Stimulated activated CD8-positive, alpha-beta memory T cell treated with anti-CD3 and anti-CD28 coated beads, Interleukin-4, amount 100 ng/mL, for 24 hours (primary cell): ENCODE data around the gene KCNMB3.
"Not testable (repeated sequence)": the region's sequence is repeated elsewhere in the genome, so short reads cannot be mapped to it uniquely, and the experiment has no call there.

Experiments
- DNase-seq: peaks from one replicate; pipeline ENCODE4 v3.0.0-alpha.2; 2020; ENCODE audit warnings: low read depth

The KCNMB3 gene, protein sequence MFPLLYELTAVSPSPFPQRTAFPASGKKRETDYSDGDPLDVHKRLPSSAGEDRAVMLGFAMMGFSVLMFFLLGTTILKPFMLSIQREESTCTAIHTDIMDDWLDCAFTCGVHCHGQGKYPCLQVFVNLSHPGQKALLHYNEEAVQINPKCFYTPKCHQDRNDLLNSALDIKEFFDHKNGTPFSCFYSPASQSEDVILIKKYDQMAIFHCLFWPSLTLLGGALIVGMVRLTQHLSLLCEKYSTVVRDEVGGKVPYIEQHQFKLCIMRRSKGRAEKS

DNA sequence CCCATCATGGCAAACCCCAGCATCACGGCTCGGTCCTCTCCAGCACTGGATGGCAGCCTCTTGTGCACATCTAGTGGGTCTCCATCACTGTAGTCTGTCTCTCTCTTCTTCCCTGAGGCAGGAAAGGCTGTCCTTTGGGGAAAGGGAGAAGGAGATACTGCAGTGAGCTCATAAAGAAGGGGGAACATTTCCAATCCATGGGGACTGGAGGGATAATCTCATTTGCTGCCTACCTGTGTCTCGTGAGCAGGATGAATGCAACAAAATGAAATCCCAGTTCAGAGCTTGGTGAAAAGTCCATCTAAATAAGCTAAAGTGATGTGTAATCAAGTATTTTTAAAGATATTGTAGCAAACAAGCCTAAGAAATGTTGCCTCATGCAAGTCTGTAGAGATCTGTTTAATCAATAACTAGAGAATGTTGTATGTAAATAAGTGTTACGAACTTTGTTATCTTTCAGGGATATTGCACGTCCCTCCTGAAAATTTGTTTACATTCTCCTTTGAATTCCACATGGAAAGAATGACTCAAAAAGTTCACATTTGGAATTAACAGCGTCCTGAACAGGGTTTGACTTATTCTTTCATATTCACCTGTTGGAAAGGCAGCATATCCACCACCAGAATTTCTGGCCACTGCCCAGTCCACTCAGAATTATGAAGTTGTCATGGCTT lies at the start of gene KCNMB3:
KCNMB3 (minus strand) TSS at position 312 of the 674 bp plus-strand sequence; CDS start at position 188, 124 bp downstream.
- DNase-seq = no peak

DNA sequence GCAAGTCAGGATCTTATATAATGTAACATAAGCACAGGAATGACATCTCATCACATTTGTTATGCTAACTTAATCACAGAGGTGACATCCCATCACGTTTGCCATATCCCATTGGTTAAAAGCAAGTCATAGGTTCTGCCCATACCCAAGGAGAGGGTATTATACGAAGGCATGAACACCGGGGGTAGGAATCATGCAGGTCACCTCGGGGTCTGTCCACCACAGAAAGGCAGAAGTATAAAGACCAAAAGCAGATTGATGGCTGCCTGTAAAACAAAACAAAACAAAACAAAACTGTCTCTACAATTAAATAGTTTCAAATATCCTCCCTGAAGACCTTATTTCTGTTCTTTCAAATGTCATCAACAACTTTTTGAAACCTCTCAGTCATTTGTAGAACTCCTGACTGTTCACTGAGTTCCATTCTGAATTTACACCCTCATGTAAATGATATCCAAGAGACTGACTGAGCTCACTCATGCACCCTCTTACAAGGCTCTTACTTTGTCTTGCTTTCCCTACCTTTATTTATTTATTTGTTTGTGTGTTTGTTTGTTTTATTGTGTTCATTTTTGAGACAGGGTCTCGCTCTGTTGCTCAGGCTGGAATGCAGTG lies 49.2 kb upstream of the KCNMB3 start:
- DNase-seq = no peak

DNA sequence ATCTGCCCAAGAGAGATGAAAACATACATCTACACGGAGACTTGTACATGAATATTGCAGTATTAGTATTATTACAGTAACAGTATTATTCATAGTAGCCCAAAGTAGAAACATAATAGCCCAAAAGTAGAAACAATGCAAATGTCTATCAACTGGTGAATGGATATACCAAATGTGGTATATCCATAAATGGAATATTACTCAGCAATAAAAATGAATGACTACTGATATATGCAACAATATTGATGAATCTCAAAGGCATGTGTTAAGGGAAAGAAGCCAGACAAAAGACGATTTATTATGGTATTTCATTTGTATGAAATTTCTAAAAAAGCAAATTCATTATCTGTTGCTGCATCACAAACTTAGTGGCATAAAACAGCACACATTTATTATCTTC lies 48.4 kb upstream of the KCNMB3 start:
- DNase-seq = no peak

DNA sequence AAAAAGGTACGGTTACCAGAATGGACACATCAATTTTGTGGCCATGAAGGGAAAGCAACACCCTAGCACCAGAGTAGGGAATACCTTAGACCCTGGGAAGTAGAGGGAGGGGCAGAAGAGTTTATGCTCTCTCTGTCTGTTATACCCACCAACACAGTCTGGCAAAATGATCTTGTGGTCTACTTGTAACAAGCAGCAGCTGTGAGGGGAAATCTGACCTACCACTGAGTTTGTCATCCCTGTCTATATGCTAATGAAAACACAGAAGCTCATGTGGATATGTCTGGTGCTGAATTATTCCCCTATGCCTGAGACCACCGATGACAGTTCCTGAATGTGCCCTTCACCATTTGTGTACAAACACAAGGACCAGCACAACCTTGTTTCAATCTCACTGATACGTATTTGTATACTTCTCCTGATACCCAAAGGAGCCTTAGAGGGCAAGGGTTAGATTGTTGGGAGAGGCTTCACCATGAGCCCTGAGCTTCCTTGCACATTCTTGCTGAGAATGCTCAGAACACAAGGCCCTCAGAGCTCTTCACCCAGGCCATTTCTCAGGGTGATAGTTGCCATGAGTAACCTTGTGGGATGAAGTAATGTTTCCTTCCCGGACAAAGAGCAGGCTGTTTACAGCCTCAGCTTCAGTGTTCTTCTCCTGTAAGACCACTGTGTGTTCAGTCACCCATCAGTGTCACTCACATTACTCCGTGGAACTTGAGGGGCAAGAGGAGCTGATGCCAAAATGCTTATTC lies 47.2 kb upstream of the KCNMB3 start:
- DNase-seq = no peak

DNA sequence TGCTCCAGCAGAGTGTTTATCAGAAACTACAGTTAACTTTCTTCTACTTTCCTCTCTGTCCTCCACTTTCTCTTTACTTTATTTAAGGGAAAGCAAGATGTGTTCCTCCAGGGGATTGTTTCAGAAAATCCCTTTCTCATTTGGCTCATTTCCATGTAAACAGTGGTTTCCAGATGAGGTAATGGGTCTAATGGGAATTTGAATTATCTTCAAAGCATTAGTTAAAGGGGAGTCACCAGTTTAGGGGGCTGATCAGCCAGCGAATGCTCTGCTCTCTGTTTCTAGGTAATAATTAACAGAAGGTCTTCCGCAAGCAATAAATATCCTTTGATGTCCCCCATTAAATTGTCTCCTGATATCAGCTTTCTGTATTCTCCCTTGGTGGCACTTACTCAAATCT lies 41.5 kb upstream of the KCNMB3 start:
- DNase-seq = no peak

DNA sequence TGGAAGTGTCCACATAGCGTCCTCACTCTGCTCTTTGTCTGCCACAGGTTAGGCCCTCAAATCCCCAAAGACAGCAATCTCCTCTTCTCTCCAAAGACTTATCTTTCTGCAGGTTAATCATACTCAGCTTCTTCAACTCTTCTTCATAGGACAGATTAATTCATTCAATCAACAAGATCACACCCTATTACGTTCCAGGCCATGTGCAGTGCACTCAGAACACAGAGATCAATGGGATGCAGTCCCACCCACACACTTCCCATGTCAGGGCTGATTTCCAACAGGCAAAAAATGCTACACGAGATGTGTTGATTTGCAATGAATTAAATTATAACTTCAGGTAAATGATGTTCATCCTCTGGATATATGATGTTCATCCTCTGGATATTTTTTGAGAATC lies 38.4 kb upstream of the KCNMB3 start:
- DNase-seq = no peak

DNA sequence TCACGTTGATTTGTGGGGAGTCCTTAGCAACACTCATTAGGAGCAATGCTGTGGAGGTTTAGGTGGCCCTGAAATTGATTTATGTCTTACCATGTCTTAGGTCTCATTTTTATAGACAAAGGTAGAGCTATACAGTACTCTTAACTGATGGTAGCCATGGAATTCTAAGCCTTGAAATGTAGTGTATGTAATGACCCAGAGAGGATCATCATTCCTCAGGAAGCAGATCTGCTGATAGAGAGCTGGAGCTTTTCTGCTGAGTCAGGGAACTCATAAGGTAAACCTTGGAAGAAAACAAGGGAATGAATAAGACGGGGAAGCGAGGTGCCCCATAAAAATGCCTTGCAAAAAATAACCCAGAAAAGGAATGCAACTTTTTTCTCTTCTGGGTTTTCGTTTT lies 37.9 kb upstream of the KCNMB3 start:
- no peak for DNase-seq

DNA sequence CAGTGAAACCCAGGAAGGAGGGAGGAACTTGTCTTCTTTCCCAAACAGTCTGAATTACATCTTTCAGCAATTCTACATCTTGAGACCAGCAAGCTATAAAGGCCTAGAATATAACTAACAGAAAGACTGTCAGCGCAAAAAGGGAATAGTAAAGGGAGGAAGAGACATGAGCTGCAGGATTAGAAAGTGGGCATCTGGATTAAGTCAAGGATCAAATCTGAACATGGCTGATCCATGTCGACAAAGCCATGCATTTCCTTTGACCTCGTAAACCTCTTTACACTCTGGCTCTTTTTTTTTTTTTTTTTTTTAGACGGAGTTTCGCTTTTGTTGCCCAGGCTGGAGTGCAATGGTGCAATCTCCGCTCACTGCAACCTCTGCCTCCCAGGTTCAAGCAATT lies 35.4 kb upstream of the KCNMB3 start:
- DNase-seq = no peak

DNA sequence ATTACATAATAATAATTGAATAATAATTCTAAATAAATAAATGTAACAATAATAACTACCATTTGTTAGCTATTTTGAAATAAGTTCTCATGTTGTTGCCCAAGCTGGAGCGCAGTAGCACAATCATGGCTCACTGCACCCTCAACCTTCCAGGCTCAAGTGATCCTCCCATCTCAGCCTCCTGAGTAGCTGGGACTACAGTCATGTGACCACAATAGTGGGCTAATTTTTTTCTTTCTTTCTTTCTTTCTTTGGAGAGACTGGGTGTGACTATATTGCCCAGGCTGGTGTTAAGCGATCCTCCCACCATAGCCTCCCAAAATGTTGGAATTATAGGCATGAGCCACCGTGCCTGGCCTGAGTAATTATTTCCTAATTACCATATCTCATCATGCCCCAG lies 30.9 kb upstream of the KCNMB3 start:
- no peak for DNase-seq

DNA sequence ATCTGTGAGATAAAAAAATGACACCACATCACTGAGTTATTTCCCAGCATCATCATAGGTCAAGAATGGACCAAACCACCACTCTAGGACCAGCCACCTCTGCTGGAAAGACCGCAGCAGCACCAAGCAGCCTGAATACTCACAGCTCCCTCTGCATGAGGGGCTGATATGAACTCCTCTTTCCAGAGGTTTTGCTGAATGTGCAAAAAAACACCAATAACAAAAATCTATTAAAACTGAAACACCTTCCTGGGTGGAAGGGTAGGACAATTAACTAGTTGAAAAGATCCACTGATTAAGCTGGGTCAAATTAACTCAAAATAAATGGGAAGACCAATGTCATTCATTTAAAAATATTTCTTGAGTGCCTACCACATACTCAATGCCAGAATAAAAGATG lies 28.9 kb upstream of the KCNMB3 start:
- DNase-seq = no peak

DNA sequence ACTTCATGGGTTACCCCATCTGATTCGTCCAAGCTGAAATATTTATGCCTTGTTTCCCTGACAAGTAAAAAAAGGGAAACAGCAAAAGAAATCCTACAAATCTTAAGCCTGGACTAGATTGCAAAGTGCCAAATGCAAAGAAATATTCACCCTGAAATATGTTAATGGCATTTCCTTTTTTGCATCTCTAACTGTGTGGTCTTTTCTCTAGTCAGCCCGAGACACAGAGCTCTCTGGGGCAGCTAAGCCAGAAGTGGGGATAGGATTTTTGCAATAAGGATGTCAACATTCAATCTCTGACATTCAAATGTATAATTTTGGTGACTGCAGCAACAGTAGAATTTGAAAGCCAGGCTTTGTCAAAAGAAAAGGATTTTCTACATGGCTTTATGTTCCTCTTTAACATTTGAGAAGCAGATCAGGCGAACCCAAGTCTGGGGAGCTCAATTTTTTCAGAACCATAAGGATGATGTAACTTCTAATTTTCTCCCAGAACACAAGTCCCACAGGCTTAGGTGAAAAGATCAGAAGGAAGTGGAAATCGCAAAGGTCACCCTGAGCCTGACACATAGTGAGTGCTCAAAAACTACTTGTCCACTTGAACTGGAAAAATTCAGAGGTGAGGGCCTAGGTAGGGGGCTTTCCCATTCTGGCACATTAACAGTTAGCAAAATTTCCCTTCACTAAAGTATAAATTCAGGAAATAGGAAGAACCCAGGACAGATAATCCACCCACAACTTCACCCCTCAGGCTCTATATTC lies 28.2 kb upstream of the KCNMB3 start:
- DNase-seq = no peak

DNA sequence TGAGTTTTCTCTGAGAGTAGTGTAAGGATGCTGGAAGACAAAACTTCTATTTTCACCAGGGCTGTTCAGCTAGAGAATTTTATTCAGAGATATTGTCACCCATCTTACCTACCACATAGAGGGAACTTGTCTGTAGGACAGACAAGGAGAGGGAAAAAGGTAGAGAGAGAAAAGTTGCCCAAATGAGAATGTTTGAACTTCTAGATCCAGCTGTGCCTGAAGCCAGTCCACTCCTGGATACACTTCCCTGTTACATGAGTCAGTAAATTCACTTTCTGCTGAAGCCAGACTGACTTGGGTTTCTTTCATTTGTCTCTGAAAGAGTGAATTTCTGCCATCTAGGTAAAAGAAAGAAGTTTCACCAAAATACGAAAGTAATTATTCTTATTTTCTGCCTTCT lies 27.2 kb upstream of the KCNMB3 start:
- no peak for DNase-seq

DNA sequence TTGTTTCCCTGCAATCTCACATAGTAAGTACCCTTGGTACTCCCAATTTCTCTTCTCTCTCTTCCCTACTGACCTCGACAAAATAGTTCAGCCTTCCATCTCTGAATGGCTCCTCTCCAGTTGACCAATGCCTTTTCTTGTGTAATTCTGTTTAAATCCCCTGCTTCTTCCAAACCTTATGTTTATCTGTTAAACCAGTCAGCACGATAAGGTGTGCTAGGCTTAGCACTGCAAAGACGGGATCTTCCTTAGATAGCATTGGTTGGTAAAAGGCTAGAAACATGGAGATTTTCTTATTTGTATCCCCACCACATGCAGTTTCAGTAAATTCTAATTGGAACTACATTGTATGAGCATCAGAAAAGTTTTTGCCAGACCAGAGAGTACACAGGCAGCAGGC lies 25.8 kb upstream of the KCNMB3 start:
- no peak for DNase-seq

DNA sequence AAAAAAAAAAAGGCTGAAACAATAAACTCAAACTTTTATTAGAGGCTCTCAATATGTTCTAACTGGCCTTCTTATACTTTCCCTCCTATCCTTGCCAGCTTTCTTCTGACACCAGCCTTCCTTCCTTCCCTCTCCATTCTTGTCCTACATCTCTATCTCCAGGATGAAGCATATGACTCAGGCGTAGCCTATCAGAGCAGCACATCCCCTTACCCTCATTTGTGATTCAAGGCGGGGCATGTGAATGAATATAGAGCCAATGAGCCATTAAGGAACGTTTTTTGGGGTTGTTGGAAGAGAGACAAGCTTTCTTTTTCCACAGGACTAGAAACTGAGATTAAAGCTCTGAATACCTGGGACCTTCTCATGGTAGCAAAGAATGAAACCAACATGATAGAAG lies 25.1 kb upstream of the KCNMB3 start:
- no peak for DNase-seq

DNA sequence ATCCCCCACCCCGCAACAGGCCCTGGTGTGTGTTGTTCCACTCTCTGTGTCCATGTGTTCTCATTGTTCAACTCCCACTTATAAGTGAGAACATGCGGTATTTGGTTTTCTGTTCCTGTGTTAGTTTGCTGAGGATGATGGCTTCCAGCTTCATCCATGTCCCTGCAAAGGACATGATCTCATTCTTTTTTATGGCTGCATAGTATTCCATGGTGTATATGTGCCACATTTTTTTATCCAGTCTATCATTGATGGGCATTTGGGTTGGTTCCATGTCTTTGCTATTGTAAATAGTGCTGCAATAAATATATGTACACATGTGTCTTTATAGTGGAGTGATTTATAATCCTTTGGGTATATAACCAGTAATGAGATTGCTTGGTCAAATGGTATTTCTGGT lies 23.5 kb upstream of the KCNMB3 start:
- DNase-seq = not testable (repeated sequence)

DNA sequence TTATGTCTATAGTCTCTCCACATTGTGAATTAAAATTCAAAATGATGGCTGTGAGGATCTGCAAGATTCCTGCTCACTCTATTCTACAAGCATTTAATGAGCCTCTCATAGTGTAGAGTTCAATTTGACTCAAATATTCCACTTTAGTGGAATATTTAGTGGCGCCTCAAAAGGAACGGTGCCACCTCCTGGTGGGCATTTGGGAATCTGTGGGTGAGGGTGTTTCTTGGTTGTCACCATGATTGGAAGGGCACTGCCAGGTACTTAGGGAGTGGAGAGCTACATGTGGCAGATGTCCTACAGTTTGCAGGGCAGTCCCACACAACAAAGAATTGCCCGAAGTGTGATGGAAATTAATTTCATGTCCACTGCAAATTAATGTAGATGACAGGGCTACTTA lies 21.5 kb upstream of the KCNMB3 start:
- DNase-seq = no peak

DNA sequence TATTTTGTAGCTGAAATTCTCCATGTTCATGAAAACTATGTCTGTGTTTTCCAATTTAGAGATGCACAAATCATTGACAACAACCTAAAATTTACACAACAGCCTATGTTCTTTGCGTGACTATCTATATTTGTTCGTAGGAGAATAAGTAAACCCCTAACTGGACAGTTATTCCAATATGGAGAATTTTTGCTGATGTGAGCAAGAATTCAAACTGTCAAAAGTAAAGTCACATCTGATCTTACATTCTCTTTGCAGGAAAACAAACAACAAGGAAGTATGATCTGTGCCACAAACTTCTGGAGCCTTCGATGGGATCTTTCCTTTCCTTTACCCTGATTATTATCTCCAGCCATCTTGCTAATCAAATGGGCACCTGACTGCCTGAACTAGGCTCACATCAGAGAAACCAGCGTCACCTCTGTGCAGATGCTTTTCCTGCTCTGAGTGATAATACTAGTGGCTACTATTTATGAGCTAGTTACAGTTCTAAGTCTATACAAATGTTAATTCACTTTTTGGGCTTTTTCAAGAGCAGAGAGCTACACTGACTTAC lies 18.3 kb upstream of the KCNMB3 start:
- no peak for DNase-seq

DNA sequence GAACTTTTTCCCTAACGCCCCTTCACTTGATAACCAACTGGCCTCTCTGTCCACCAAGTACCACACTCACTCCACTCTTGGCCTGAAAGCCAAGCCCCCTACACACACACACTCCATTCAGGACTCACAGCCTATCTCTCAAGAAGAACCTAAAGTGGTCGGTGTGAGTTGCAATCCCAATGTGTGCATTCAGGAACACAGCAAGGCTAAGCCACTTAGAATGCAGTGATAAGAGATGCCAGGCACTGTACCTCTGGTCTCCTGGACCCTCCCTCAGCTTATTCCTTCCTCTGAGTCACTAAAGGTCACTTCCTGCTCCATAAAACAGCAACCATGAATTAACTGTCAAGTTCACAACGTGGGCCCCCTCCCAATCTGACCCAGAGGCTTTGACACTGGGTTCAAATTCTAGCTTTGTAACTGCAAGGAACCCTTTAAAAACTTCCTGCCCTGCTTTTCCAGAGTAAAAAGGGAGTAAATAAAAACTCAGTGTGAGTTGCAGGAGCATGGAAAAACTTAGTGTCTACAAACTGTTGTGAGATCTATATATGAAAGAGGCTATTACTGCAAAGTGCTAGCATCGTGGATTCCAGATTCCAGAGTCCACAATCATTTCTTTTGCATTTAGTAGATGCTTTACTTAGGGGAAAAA lies 17.6 kb upstream of the KCNMB3 start:
- no peak for DNase-seq

DNA sequence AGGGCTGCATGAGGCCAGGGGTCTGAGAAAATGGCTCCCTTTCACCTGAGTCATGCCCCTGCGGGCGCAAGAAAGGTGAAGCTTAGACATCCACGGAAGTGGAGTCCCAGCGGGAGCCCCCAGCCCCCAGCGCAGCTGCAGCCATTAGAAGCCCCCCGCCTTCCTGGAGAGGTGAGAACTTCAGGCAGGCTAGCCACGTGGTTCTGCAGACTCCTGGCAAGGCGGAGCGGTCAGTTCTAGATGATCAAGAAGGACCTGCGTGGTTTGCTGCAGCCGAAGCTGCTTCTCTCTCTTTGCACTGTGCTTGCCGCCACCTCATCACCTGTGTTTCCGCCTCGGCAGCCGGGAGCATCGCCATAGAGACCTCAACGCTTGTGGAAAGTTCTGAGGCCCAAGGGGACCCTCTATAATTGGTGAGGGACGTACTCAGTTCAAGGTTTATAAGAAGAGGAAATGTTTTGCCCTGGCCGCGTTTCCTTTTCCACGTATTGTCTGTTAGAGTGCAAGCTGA lies 15.8 kb upstream of the KCNMB3 start:
- DNase-seq = no peak

DNA sequence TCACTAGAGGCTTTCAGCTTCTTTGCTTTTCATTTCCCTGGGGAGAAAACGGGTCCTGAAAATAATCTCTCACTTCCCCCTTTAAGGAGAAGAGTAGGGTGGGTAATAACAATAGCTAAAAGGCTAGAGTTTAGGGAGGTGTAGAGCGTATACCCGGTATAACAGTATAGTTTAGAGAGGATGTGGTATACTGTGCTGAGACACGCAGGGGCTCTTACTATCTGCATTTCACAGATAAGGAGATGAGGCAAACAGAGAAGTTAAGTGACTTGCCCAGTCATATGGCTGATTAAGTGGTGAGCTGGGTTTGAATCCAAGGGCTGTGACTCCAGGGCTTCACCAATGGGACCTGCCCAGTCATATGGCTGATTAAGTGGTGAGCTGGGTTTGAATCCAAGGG lies 15.0 kb upstream of the KCNMB3 start:
- no peak for DNase-seq

DNA sequence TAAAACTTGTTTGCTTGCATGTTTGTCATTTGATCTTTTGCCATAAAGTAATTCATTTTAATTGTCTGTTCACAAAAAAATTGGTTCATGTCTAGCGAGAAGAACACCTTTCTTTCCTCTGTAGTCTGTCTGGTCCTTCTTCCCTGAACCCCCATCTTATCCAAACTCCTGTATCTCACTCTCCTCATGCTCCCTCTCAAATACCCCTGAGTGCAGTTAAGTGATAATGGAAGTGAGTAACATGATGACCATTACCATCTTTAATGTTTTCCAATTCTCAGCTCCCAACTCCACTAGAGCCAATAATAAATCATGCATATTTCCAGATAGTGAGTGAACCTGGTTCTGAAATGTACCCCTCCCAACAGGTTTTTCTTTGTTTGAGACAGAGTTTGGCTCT lies 14.2 kb upstream of the KCNMB3 start:
- no peak for DNase-seq
